NCI-H187 (cell line): ENCODE results near the gene CRISPLD2.

Experiments used
- DNase-seq, 2 experiments: peaks; one replicate each; lab custom pipeline; 2025; lab: John Stamatoyannopoulos, UW

The CRISPLD2 gene

GRCh38 chr16:84955427-84955826 lies 135.6 kb downstream of the CRISPLD2 start:
- no peak for DNase-seq

- no peak for DNase-seq
These were observed 137.4 kb downstream of the CRISPLD2 start for GRCh38 chr16:84957192-84957591.

GRCh38 chr16:84957792-84958191 lies 138.0 kb downstream of the CRISPLD2 start:
- DNase-seq, result no peak
